ENCODE results near the gene PGAP3.

Gene PGAP3

DNA sequence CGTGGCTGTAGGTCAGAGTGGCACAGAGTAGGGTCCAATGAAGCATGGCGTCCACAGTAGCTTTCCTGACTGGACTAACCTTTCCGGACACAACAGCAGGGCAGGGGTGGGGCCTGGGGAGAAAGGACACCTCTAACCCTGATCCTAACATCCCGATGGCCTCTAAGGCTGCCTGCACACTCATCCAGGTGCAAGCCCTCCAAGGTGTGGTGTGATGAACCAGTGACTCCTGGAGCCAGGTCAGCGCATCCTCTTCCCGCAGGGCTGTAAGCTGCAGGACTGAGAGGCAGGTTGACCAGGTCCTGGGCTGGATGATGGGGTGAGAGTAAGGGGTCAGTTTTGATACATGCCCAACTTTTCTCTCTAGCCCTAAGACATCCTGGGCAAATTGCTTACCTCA is 8.9 kb upstream of the PGAP3 start:
- DNase-seq = no peak

DNA sequence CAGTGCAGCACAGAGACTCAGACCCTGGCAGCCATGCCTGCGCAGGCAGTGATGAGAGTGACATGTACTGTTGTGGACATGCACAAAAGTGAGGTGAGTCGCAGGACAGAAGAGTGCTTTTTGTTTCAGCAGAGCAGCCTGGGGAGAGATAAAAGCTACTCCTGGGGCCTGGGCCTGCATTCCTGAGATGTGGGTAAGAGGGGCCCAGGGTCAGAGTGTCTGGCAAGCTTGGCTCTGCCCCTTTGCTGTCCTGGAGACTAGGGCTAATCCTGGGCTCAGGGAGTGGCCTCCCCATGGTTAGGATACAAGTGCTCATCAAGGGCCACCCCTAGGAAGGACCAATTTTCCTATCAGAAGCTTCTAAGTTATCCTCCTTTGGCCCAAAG is 7.2 kb upstream of the PGAP3 start:
- no peak for DNase-seq

DNA sequence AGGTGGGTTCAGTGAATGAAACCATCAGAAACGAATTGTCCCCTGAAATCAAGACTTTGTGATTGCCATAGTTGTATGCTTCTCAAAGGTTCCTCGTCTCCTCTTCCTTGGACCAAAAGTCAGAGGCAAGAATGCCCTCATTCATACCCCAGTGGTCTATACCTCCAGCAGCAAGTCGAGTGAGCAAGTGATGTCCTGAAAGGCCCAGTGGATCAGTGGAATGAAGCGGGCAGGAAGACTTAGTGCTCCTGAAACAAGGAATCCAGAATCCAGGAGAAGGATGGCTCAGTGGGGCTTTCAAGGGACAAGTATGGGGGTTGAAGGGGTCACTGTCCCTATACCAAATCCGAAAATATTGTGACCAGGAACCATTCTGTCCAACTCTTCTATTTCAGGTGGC is 6.7 kb upstream of the PGAP3 start:
- no peak for DNase-seq

DNA sequence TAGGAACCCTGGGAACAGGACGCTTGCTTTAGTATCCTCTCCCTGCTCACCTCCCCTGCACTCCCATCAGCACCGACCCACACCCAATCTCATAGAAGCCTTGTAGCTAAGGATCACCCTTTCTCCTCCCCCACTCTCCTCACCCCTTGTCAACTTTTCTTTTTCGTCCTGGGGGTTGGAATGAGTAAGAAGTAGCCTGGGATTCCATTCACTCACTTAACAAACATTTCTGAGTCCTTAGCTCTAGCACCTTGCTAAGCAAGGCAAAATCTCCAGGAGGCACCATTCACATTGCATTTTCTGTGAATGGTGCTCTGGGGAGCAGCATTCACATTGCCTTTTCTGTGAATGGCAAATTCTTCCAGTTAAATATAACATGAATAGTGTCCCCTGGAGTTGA is 1.1 kb upstream of the PGAP3 start:
- DNase-seq = no peak

DNA sequence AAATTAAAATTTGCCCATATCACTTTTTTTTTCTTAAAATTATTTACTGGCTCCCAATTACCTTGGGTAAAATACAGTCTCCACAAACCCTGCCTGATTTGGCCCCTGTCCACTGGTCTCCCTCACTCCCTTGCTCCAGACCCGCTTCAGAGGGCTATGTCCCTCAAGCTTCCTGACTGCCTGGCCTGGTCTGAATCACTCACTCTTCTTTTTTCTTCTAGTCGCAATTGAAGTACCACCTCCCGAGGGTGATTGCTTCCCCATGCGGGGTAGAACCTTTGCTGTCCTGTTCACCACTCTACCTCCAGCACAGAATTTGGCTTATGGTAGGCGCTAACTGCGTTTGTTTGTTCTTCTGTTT is 598 bp upstream of the PGAP3 start:
- peak; percentile 15 for DNase-seq

DNA sequence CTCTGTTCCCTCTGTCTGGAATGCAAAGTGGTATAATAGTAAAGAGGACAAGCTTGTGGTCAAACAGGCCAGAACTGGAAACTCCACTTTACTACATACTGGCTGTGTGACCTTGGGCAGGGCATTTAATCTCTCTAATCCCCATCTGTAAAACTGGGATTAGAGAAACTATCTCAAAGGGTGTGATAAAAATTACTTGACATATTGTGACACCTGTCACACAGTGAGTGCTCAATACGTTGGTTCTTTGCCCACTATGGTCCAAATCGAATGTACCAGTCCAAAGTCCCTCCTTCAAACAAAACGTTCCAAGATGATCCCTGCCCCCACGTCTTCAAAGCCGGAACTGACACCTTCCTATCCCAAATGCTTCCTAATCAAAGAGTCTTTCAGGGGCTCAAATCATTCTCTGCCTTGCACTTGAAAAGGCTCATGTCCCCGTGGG is 734 bp downstream of the PGAP3 start:
- DNase-seq = no peak

DNA sequence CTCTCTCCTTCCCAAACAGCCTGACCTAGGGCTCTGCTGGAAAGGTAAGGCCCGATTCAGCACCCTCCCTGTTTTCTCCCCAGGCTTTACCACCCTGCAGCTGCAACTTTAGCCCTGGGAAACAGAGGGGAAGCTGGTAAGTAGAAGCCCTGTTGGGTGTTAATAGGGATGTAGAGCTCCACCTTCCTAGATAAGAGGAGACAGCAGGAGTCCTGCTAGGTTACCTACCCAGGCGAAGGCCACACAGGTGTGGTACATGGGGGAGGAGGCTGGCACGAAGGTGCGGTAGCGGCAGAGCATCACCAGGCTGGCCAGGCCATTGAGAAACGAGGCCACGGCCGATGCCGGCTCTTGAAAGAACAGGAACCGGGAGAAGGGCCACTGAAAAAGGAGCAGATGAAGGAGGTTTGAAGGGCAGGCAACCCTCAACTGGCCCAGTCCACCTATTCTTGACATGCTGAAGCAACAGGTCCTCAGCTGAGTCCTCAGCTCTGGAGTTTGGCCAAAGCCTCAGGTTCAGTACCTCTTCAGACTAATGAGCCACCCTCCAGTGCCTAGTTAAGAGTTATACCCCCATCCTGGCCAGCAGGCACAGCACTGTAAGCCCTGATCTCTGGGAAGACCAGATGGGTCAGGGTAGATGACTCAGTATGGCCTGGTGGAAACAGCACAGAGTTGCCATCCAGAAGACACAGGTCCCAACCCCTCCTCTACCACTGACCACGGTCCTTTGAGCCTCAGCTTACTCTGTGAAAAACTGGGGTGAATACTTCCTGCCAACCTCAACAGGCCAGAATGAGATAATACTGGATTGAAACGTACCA is 3.3 kb downstream of the PGAP3 start:
- DNase-seq = no peak

DNA sequence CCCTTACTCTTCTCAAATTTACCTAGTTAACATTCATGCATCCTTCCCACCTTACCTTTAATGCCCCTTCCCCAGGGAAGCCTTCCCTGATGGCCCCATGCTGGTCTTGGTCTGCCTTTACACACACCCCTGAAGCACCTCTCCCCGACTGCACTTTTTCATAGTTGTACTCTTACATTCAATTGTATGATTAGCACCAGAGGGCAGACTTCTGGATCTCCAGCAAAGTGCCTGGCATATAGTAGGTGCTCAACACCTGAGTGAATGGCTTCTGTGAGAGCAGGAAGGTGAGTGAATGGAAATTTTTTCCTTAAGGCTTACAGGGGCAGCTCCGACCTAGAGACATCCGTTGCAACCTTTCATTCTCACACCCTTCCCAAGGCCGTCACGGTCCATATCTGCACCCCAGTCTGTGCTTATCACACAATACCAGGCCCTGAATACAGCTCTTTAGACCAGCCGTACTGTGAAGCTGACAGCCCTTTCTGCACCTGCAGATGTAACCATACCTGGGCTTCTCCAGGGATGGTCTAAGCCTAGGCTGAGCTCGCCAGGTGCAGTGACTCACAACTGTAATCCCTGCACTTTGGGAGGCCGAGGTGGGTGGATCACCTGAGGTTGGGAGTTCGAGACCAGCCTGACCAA is 4.4 kb downstream of the PGAP3 start:
- DNase-seq = no peak

DNA sequence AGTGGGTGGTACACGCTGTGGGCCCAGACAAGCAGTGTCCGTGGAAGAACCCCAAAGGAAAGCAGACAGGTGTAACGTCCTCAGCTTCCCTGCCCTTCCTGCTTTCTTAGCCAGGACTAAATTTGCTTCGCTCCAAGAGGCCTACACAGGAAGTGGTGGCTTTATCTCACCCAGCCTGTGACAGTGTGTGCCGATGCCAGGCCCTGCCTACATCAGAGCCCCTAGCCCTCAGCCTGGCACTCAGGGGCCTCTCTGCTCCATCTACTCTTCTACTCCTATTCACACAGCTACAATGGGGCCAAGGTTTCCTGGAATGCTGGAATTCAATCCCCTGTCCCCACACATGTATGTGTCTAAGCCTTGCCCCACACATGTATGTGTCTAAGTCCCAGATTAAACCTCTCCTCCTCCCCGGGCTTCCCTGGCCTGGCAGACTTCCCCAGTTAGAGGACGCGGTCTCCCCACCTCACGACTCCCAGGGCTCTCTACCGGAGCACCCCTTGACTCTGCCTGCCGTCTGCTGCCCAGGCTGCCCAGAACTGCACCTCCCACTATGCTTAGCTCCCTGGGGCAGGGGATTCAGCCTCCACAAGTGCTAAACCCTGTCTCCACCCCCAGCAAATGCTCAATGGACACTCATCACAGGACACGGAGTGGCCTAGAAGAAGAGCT is 8.2 kb downstream of the PGAP3 start:
- no peak for DNase-seq

DNA sequence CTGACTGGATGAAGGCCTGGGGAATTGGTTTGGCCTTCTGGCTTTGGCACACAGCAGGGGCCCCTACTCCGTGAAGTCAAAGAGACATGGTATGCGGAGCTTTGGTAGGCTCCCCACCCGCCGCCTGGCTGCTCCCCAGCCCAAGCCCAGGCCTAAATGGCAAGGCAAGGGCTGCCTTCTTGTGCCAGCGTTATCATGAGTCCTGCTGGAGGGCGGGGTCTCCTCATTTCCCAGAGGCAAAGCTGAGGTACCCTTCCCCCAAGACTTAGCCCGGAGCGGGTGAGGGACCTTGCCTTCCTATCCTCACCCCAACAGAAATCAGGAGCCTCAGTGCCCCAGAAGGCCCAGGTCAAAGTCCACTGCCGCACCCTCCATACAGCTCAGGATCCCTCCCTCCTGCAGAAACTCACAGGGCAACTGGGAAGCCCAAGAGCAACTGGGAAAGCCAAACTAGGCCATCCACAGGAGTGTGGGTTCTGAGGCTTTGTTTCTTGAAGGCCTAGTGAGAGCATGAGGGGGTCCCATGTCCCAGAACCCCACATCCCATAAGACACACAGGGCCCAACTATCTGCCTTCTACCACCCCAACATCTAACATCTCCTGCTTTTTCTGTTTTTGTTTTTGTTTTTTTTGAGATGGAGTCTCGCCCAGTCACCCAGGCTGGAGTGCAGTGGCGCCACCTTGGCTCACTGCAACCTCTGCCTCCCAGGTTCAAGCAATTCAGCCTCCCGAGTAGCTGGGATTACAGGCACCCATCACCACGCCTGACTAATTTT is 9.3 kb downstream of the PGAP3 start:
- no peak for DNase-seq

DNA sequence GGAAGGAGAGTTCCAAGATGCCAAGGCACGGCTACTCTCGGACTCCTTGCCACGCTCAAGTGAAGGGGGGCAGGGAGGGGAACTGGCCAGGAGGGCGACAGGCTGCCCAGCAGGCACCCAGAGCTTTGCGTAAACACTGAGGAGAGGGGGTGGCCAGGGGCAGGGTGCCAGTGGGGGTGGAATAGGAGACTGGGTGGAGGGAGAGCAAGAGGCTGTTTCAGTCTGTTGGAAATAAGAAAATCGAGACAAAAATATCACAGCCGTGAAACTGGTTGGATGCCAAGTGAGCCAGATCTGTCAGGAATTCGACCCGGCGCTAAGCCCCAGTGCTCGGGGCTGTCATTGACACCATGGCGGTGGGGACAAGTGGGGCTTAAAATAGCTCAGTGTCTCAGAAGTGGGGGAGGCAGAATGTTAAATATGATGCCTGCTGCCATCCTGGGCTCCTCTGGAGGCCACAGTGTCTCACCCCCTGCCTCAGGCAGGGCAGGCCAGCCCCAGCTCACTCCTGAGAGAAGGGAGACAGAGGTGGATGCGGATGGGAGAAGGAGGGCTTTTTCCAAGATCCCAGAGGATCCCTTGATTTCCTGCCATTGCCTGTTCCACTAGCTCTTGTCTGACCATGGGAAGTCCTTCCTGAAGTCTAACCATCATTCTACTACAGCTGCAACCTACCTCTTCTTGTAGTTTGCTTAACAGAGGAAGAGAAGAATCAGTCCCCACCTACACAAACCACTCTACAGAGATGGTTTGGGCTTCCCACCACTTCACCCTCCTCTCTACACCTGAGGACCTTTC is 10.1 kb downstream of the PGAP3 start:
- DNase-seq = peak; percentile 50

DNA sequence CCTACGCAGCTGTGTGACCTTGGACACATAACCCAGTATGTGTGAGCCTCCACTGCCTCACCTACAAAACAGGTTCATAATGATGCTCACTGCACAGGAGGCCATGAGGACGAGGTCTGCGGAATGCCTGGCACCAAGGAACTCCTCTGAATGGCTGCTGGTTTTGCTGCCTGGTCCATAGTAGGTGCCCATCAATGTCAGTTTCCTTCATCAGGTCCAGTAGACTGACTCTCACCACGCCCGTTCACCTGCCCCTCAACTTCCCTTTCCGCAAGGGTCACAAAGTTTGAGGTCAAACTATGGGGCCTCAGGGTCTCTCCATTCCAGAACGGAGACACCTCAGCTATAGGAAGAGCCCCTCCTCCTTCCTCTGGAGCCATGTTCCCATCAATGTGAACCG is 10.8 kb downstream of the PGAP3 start:
- DNase-seq = no peak

DNA sequence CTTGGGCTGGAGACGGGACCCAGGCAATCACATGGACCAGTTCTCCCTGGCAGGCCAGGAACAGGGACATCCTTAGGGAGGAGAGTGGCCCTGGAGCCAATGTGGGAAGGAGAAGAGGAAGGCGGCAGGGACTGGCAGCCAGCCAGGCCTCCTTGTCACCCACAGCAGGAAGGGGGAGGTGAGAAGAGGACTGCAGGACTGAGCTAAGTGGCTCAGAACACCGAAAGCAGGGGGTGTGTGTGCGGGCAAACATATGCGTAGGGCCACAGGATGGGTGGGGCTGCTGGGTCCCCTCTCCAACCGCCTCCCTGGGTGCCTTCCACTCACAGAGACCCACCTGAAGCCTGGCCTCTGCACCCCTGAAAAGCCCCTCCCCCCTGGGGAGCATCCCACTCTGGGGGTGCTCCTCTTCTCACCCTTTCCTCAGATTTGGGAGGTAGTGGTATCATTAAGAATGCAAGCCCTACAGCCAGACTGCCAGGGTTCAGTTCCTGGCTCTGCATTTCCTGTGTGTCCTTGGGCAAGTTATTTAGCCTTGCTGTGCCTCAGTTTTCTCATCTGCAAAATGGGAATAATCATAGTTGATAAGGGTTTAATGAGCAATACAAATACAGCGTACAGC is 11.5 kb downstream of the PGAP3 start:
- peak; percentile 84 for DNase-seq

DNA sequence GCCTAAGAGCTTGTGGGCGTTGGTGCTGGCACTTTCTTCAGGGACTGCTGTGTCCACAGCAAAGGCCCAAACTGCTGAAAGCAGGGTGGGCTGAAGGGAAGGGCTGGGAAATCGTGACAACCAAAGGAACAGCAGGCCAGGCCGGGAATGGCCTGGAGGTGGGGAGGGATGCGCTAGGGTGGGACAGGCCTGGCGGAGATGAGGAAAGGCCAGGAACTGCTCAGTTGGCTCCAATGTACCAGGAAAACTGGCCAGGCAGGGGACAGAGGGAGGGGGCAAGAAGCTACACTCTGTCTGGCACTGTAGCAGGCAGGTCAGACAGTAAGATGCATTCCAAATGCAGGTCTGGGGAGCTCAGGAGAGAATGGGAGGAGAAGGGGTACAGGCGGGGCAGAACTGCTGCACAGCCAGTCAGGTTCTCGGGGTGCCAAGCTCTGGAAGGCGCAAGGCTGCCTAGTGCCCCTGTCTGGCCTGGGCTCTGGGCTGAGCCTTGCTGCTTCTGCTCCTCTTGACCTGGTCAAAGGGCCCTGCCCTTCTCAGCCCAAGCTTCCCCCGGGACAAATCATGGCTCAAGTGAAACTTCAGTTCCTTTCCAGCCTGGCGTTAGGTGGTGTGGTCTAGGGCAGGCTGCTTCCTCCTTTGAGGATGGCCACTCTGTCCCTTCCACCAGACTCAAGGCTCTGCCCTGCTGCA is 12.3 kb downstream of the PGAP3 start:
- DNase-seq = no peak

DNA sequence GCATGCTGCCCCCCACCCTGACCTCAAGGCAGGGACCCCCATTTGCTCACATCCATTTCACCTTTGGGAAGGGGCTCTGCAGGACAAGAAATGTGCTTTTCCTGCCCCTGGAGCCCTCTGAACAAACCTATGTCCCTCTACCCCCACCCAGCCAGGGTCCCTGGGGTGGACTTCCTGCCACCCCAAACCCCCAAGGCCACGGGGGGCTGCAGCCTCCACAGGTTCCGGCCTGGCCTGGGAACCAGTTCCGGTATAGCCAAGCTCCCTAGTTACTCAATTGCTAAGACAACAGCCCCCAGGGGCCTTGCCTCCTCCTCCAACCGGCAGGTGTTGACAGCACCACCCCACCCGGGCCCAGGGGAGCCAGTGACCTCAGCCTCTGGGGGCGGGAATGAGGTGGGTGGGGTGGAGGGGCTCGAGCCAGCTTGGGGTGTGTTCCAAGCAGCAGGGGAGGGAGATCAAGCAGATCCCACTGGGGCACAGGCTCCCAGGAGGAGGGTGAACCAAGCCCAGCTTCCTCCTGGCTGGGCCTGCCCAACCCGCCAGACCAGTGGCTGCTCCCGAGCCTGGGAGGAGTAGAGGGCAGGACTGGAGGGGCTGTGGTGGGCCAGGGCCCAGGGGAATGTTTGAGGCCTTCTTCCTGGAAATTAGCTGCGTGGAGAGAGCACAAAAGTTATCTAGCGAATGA is 13.0 kb downstream of the PGAP3 start:
- peak; percentile 86 for DNase-seq

DNA sequence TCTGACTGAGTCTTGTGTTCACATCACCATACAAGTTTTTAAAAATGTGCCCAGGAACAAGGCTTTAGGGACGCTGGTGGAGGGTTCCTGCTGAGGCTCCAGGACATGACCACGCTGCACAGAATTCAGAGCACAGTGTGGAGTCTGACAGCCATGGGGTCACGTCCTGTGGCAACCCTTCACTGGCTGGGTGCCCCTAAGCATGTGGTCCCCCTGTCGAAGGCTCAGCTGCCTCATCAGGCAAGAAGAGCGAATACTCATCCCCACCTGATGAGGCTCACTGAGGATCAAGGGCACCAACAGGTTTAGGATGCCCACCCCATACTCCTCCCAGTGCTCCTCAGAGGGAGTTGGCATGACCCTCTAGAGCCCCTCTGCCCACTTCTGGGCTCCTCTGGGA is 13.7 kb downstream of the PGAP3 start:
- DNase-seq = no peak

DNA sequence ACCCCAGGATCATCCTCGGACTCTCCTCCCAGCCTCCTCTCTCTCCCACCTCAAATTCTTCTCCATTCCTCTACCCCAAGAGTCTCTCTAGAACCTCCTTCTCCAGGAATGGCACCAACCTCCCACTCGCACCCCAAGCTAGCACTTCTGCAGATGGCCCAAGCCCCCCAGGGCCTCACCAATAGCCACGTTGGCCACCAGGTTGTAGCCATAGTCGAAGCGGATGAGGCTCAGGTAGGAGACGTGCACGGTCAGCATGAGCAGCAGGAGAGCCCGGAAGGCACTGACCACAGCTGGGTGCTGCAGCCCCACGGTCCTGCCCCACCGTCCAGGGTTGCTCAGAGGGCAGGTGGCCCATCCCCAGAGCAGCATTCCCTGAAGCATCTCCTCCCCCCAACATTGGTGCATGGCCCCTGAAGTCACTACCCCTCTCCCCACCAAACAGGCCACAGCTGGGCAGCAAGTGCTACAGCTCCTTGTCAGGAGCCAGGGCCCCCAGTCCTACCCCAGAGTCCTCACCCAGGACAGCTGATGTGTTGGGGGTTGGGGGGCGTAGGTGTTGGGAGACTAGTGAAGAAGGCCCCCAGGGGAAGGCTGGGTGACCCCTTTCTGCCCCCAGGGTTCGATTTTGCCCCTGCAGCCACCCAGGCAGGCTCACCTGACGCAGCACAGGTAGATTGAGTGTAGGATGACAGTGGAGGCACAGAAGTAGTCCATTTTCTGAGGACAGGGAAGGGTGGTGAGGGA is 14.3 kb downstream of the PGAP3 start:
- no peak for DNase-seq

DNA sequence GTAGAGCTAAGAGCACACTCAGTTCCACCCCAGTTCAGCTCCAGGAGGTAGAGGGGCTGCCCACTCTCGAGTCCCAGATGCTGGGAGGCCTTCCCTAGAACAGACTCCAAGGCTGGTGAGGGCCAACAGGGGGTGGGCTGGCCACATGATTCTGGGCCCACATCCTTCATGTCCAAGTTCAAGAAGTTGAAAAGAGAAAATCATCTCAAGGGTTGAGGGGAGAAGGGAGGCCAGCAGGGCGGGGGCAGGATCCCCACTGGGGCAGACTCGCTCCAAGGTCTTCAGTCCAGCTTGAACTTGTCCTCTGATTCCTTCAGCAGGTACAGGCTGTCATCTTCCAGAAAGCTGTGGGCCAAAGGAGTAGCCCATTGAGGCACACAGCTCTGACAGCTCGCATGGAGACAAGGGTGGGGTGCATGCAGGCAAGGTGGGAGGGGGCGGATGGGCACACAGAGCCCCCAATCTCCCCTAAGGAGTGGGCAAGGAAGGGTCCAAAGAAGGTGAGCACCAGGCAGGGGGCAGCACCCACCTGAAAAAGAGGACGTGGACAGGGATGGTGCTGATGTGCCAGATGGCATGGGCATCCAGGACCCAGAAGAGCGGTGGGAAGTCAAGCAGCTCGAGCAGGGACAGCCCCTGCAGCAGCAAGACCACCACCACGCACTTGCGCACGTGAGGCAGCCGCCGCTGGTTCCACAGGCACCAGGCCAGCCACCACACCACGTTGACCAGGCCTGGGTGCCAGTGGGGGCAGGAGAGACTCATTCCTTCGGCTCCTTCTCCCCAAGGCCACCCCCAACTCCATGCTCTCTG is 15.1 kb downstream of the PGAP3 start:
- no peak for DNase-seq

Data from COR-L47 (cell line).